ENCODE measurements around the gene TMEM191C.
A peak's percentile ranks its signal among the peaks of the same experiment; 100 is the strongest.
"Not testable (repeated sequence)": the region's sequence is repeated elsewhere in the genome, so short reads cannot be mapped to it uniquely, and the experiment has no call there.

The TMEM191C gene

DNA sequence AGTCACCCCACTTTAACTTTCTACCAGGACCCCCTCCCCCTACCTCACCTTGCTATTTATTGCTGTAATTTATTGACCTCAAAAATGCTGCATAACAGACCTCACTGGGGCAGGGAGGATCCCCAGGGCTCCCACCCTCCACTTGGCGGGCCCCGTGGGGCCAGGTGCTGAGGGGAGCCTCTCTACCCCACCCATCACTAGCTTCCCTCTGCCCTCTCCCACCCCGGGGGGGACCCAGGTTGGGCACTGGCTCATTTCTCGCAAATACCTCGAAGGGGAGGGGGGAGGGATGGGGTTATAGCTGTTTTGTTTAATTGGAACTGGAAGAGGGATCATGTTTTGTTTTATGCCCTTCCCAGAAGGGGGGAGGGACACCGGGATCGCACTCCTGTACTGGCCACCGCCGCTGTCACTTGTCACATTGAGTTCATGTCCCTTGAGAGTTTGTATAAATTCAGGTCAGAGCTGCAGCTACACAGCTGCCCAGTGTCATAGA lies 16.3 kb upstream of the TMEM191C start:
- no peak overlapping the region for H3K27ac Mint-ChIP-seq
- no peaks in the 10 kb centered on the region for H3K27me3 Mint-ChIP-seq (ENCODE audit: low read depth)
- no peaks in the 10 kb centered on the region for H3K4me1 Mint-ChIP-seq
- H3K36me3 Mint-ChIP-seq (ENCODE audit: low read depth), result peaks cover 8% of the 10 kb centered on the region
- no peak overlapping the region for H3K4me3 Mint-ChIP-seq
- H3K9me3 Mint-ChIP-seq, result no peaks in the 10 kb centered on the region
- TF ChIP-seq, protein P1, sequence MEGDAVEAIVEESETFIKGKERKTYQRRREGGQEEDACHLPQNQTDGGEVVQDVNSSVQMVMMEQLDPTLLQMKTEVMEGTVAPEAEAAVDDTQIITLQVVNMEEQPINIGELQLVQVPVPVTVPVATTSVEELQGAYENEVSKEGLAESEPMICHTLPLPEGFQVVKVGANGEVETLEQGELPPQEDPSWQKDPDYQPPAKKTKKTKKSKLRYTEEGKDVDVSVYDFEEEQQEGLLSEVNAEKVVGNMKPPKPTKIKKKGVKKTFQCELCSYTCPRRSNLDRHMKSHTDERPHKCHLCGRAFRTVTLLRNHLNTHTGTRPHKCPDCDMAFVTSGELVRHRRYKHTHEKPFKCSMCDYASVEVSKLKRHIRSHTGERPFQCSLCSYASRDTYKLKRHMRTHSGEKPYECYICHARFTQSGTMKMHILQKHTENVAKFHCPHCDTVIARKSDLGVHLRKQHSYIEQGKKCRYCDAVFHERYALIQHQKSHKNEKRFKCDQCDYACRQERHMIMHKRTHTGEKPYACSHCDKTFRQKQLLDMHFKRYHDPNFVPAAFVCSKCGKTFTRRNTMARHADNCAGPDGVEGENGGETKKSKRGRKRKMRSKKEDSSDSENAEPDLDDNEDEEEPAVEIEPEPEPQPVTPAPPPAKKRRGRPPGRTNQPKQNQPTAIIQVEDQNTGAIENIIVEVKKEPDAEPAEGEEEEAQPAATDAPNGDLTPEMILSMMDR (IDR thresholded peaks at IDR 0.05; ENCODE audit: unreplicated experiment in 3 of 3), result no peak

- Mint-ChIP-seq H3K4me3 (no peak overlapping the region), H3K27ac (no peak overlapping the region), H3K4me1 (no peaks in the 10 kb centered on the region), H3K27me3 (ENCODE audit: low read depth) (no peaks in the 10 kb centered on the region), H3K36me3 (ENCODE audit: low read depth) (peaks cover 8% of the 10 kb centered on the region), H3K9me3 (no peaks in the 10 kb centered on the region)
- TF ChIP-seq, protein P1 (IDR thresholded peaks at IDR 0.05; ENCODE audit: unreplicated experiment in 3 of 3), result no peak
Measured at GRCh38 chr22:21451545-21452520, 15.4 kb upstream of the TMEM191C start.

DNA sequence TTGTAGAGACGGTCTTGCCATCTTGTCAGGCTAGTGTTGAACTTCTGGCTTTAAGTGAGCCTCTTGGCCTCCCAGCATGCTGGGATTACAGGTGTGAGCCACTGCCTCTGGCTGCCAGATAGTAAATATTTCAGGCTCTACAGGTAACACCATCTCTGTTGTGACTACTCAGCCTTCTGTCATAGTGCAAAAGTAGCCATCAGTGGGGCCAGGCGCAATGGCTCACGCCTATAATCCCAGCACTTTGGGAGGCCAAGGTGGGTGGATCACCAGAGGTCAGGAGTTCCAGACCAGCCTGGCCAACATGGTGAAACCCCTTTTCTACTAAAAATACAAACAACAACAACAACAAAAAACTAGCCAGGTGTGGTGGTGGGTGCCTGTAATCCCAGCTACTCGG lies 14.5 kb upstream of the TMEM191C start:
- H3K4me1 Mint-ChIP-seq; H3K27me3 Mint-ChIP-seq (ENCODE audit: low read depth); H3K27ac Mint-ChIP-seq; H3K4me3 Mint-ChIP-seq; H3K9me3 Mint-ChIP-seq; H3K36me3 Mint-ChIP-seq (ENCODE audit: low read depth): not testable (repeated sequence)

GRCh38 chr22:21454998-21455333 lies 12.2 kb upstream of the TMEM191C start:
- H3K9me3 Mint-ChIP-seq; H3K36me3 Mint-ChIP-seq (ENCODE audit: low read depth); H3K4me3 Mint-ChIP-seq; H3K27ac Mint-ChIP-seq; H3K27me3 Mint-ChIP-seq (ENCODE audit: low read depth); H3K4me1 Mint-ChIP-seq: not testable (repeated sequence)

DNA sequence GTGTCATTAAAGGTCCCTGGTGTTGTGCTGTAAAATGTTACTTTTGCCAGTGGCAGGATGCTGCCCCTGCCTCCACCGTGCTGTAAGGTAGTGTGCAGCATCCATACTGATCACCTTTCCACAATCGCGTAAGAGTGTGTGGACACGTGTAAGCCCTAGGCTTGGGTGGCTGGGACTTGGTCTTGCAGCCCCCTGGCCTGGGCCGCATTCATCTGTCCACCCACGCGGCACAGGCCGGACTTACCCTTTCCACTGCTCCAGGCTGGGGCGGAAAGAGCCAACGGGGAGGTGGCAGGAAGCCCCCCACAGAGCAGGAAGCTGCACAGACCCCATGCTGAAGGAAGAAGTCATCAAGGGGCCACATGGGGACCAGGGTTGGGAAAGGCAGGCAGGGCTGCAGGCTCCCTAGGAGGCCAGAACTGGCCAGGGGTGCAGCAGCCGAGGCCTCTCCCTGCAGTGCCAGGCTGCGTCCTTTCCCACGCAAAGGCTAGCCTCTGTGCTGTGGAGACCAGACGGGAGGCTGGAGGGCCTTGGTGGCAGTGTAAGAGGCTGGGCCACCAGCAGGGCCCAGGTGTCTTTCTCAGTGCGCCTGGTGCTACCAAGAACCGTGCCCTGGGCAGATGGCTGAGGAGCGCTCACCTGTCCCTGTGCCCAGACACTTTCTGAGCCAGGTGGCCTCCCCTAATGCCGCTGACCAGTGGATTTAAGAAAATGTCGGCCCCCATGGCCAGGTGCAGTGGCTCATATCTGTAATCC lies 11.7 kb upstream of the TMEM191C start:
- no peak overlapping the region for H3K27ac Mint-ChIP-seq

DNA sequence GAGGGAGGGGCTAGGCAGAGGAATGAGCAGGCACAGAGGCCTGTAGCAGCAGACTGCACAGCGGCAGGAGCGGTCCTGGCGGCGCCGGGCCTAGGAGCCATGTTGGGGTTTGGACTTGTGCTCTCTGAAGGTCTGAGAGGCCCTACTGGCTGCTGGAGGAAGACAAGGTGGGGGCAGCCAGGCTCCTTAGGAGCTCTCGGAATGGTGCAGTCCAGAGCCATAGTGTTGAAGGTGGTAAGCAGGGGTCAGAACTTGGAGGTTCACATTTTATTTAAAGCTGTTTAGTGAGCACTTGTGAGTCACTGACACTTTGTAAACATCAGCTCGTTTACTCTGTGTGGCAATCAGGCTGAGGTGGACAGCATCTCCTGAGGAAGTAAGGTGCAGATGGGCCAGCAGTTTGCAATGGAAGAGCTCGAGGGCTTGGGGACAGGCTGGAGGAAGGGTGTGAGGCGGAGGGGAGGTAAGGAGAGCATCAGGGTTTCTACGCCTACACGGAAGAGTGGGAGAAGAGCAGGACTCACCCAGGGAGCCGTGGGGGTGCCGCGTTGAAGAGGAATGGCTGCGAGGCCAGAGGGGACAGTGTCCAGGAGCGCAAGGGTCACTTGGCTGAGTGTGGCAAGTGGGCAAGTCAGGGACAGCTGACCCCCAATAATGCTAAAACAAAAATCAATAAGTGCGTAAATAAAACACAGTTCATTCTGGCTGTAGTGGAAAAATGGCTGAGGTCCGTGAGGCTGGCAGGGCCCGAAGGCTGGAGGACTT lies 10.0 kb upstream of the TMEM191C start:
- H3K27me3 Mint-ChIP-seq (ENCODE audit: low read depth), result no peaks in the 10 kb centered on the region
- H3K9me3 Mint-ChIP-seq, result no peaks in the 10 kb centered on the region
- no peak overlapping the region for H3K4me3 Mint-ChIP-seq
- no peak overlapping the region for H3K27ac Mint-ChIP-seq
- TF ChIP-seq, protein P1 (IDR thresholded peaks at IDR 0.05; ENCODE audit: unreplicated experiment in 3 of 3), result no peak
- H3K36me3 Mint-ChIP-seq (ENCODE audit: low read depth), result no peaks in the 10 kb centered on the region
- no peaks in the 10 kb centered on the region for H3K4me1 Mint-ChIP-seq

More for the DNA sequence above, 11.7 kb upstream of the TMEM191C start:
- no peak overlapping the region for H3K4me3 Mint-ChIP-seq
- no peaks in the 10 kb centered on the region for H3K9me3 Mint-ChIP-seq
- no peaks in the 10 kb centered on the region for H3K36me3 Mint-ChIP-seq (ENCODE audit: low read depth)
- TF ChIP-seq, protein P1 (IDR thresholded peaks at IDR 0.05; ENCODE audit: unreplicated experiment in 3 of 3), result no peak
- no peaks in the 10 kb centered on the region for H3K4me1 Mint-ChIP-seq
- H3K27me3 Mint-ChIP-seq (ENCODE audit: low read depth), result no peaks in the 10 kb centered on the region

DNA sequence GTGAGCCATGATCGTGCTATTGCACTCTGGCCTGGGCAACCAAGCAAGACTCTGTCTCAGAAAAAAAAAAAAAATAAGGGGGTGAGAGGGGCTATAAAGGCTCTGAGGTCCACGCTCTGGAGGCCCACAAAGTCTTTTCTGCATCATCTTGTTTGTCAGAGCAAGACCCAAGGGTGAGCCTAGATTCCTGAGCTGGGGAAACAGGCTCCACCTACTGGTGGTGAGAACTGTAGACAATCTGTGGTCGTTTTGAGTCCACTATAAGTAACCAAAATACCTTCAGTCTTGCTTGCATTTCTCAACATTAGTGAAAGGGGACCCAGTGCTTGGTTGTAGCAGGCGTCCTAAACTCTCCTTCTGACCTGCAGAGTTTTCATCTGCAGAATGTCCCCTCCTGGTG lies 4.5 kb upstream of the TMEM191C start:
- not testable (repeated sequence) for H3K4me1 Mint-ChIP-seq; H3K4me3 Mint-ChIP-seq; H3K27me3 Mint-ChIP-seq (ENCODE audit: low read depth); H3K36me3 Mint-ChIP-seq (ENCODE audit: low read depth); H3K9me3 Mint-ChIP-seq; H3K27ac Mint-ChIP-seq

DNA sequence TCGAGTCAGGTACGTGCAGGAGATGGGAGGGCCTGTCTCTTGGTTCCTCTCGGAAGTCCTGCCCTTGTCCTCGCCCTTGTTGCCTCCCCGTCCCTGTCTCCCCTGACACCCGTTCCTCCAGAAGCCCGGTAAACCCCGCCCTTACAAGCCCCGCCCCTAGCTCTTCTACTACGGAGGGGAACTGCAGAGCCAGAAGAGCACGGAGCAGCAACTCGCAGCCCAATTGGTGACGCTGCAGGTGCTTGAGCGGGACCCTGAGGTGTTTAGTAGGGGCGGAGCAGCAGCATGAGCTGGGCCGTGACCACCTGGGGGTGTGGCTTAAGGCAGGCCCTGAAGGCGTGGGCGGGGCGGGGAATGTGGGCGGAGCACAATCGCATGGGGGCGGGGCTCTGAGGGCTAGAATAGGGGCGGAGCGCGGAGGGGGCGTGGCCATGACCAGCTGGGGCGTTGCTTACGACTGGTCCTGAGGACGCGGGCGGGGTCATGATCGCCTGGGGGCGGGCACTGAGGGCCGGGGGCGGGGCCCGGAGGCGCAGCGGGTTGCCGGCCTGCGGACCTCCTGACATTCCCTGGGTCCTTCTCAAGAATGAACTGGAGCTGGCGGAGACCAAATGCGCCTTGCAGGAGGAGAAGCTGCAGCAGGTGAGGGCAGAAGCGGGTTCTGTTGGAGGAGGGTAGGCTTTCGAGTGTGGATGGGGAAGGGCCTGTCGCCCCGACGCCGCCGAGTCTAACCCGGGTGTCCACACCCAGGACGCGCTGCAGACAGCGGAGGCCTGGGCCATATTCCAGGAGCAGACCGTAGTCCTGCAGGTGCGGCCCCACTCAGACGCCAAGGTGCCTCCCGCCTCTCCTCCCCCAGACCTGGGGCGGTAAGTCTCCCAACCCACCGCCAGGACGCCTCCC lies 1.3 kb downstream of the TMEM191C start:
- not testable (repeated sequence) for H3K36me3 Mint-ChIP-seq (ENCODE audit: low read depth); H3K27me3 Mint-ChIP-seq (ENCODE audit: low read depth); H3K4me1 Mint-ChIP-seq; H3K9me3 Mint-ChIP-seq
- peak overlapping the region in 1 of 3 experiments; percentile 91 for H3K27ac Mint-ChIP-seq
- H3K4me3 Mint-ChIP-seq, result peak overlapping the region; percentile 86 to 89 (median 87)
